Liver (tissue), 9 donors: ENCODE data around the gene METTL21C. TPM values are rescaled to one million over a fixed set of nuclear protein-coding genes. Genes with fewer than 3 reads are reported as not detected.

ENCODE experiments used
- DNase-seq: peaks from one replicate; pipeline ENCODE4 v3.0.0-alpha.2; 2017; ENCODE audit warnings: low spot score
- H3K27ac ChIP-seq, 2 donors: one replicate each; pipeline ENCODE4 v1.7.0; 2013; ENCODE audit warnings: inconsistent platforms in 2 of 2, low read length in 2 of 2, control low read depth in 1 of 2, low read depth in 1 of 2, mild to moderate bottlenecking in 1 of 2
- H3K27me3 ChIP-seq, 4 donors: one replicate each; pipeline versions ENCODE4 v1.6.1 to v1.7.0; 2013; ENCODE audit warnings: low read length in 3 of 4, inconsistent platforms in 1 of 4, mild to moderate bottlenecking in 1 of 4, moderate library complexity in 1 of 4; ENCODE audit not compliant: control insufficient read depth in 4 of 4, insufficient read depth in 4 of 4
- H3K36me3 ChIP-seq, 4 donors: one replicate each; pipeline versions ENCODE4 v1.6.1 to v1.7.0; 2013; ENCODE audit warnings: low read length in 3 of 4, mild to moderate bottlenecking in 3 of 4, low read depth in 1 of 4, moderate library complexity in 1 of 4; ENCODE audit not compliant: control insufficient read depth in 4 of 4, insufficient read depth in 3 of 4
- H3K4me1 ChIP-seq, 4 donors: one replicate each; pipeline versions ENCODE4 v1.6.1 to v1.7.0; 2013; ENCODE audit warnings: low read length in 3 of 4, mild to moderate bottlenecking in 3 of 4, moderate library complexity in 1 of 4; ENCODE audit not compliant: control insufficient read depth in 4 of 4, insufficient read depth in 4 of 4
- H3K4me3 ChIP-seq, 3 donors: one replicate each; pipeline versions ENCODE4 v1.6.1 to v1.7.0; 2013; ENCODE audit warnings: low read length in 3 of 3, control low read depth in 1 of 3, low read depth in 1 of 3, mild to moderate bottlenecking in 1 of 3
- H3K9ac ChIP-seq, 2 donors: one replicate each; pipeline ENCODE4 v1.7.0; 2013; ENCODE audit warnings: low read length in 2 of 2, mild to moderate bottlenecking in 2 of 2, moderate library complexity in 2 of 2, control low read depth in 1 of 2, low read depth in 1 of 2
- H3K9me3 ChIP-seq, 4 donors: one replicate each; pipeline versions ENCODE4 v1.6.1 to v1.7.0; 2013; ENCODE audit warnings: low read length in 3 of 4; ENCODE audit not compliant: control insufficient read depth in 4 of 4
- EGR1 ChIP-seq, 2 donors: IDR thresholded peaks; 2 replicates each; pipeline ENCODE4 v1.6.1; 2016 to 2018; ENCODE audit warnings: antibody characterized with exemption in 2 of 2, low read depth in 2 of 2
- FOXA1 ChIP-seq: IDR thresholded peaks from 2 replicates; pipeline ENCODE4 v1.6.1; 2016; ENCODE audit warnings: antibody characterized with exemption
- GABPA ChIP-seq, 2 donors: IDR thresholded peaks in 1 of 2; conservative IDR thresholded peaks in 1 of 2; 2 replicates each; pipeline ENCODE4 v1.6.1; 2016; ENCODE audit warnings: antibody characterized with exemption in 2 of 2, mild to moderate bottlenecking in 1 of 2, moderate library complexity in 1 of 2
- HNF4A ChIP-seq, 2 donors: conservative IDR thresholded peaks; 2 replicates each; pipeline ENCODE4 v1.6.1; 2016; ENCODE audit warnings: antibody characterized with exemption in 2 of 2, mild to moderate bottlenecking in 2 of 2
- HNF4G ChIP-seq: IDR thresholded peaks from 2 replicates; pipeline ENCODE4 v1.6.1; 2016; ENCODE audit warnings: antibody characterized with exemption
- RAD21 ChIP-seq, 2 donors: IDR thresholded peaks; 2 replicates each; pipeline ENCODE4 v1.6.1; 2016; ENCODE audit warnings: antibody characterized with exemption in 2 of 2, mild to moderate bottlenecking in 2 of 2
- RXRA ChIP-seq, 2 donors: IDR thresholded peaks; 2 replicates each; pipeline ENCODE4 v1.6.1; 2017 to 2018; ENCODE audit warnings: antibody characterized with exemption in 2 of 2, mild to moderate bottlenecking in 1 of 2
- SP1 ChIP-seq: IDR thresholded peaks from 2 replicates; pipeline ENCODE4 v1.6.1; 2018; ENCODE audit warnings: antibody characterized with exemption, mild to moderate bottlenecking
- WGBS: extraction: QIAGEN DNeasy Blood & Tissue Kit; methylation state at CpG from one replicate; pipeline ENCODE4 v1.1.7; 2013; 5-methylcytosine and 5-hydroxymethylcytosine counted together
- polyA plus RNA-seq, 2 donors: library from polyadenylated mRNA; stranded (reverse) in 1 of 2; unstranded in 1 of 2; fragments of 200-250 nt in 1 of 2; fragments of >200 nt in 1 of 2; fragmentation: Nextera tagmentation in 1 of 2; extraction: Ambion mirVana in 1 of 2; gene quantifications; one replicate each; pipeline versions ENCODE4 v1.2.1 to v1.2.3, GENCODE V29; 2013 to 2015
- total RNA-seq, 2 donors: library from RNA; depleted of rRNA; stranded (reverse); fragments of >200 nt; gene quantifications; one replicate each; pipeline ENCODE4 v1.2.3, GENCODE V29; 2014
- TF ChIP-seq, protein P1 (sequence below): fragments of 150-350 bp; IDR thresholded peaks from 2 replicates; pipeline ENCODE4 v1.5.1; 2017; ENCODE audit warnings: improper control_type of control experiment, low read depth, low read length; ENCODE audit not compliant: missing input control
- TF ChIP-seq, protein P2 (sequence below): IDR thresholded peaks from 2 replicates; pipeline ENCODE4 v1.6.1; 2016; ENCODE audit warnings: antibody characterized with exemption
- TF ChIP-seq, protein P3 (sequence below): IDR thresholded peaks from 2 replicates; pipeline ENCODE4 v1.6.1; 2016; ENCODE audit warnings: antibody characterized with exemption
- TF ChIP-seq, protein P4 (sequence below): IDR thresholded peaks from 2 replicates; pipeline ENCODE4 v1.6.1; 2016; ENCODE audit warnings: antibody characterized with exemption, mild to moderate bottlenecking
- donor health status: healthy.
- donor health status: healthy.
- donor health status: healthy.
- donor health status: healthy.
- donor health status: healthy.

METTL21C gene
- total and polyA plus RNA-seq, 4 donors, result 0.09 TPM; not detected in 3

DNA sequence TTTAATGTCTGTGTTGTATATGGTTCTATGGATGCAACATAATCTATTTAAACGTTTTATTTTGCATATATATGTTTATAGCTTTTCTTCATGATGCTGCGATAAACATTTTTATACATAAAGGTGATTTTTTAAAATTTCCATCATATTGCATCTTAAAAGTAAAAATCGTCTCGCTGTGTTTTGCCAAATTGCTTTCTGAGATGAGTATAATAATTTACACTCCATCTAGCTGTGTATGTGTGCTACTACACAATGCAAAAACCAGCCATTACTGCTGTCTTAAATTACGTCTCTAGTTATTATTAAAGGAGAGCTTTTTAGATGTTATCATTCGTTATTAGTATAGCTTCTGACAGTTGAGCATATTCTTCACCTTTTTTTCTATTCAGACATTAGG lies 37.2 kb downstream of the METTL21C start:
- WGBS, result 84% methylated on average over 6 of the region's 6 CpGs
- Histone ChIP-seq H3K27ac (no peak overlapping the region), H3K27me3 (no peaks in the 10 kb centered on the region), H3K36me3 (peaks cover 6 to 29% (median 27%) of the 10 kb centered on the region in 4 donors), H3K4me1 (no peaks in the 10 kb centered on the region), H3K9ac (no peak overlapping the region), H3K4me3 (no peak overlapping the region), H3K9me3 (peaks cover 0 to 5% (median under 1%) of the 10 kb centered on the region in 4 donors)
- DNase-seq, result no peak
- TF ChIP-seq, protein P1, sequence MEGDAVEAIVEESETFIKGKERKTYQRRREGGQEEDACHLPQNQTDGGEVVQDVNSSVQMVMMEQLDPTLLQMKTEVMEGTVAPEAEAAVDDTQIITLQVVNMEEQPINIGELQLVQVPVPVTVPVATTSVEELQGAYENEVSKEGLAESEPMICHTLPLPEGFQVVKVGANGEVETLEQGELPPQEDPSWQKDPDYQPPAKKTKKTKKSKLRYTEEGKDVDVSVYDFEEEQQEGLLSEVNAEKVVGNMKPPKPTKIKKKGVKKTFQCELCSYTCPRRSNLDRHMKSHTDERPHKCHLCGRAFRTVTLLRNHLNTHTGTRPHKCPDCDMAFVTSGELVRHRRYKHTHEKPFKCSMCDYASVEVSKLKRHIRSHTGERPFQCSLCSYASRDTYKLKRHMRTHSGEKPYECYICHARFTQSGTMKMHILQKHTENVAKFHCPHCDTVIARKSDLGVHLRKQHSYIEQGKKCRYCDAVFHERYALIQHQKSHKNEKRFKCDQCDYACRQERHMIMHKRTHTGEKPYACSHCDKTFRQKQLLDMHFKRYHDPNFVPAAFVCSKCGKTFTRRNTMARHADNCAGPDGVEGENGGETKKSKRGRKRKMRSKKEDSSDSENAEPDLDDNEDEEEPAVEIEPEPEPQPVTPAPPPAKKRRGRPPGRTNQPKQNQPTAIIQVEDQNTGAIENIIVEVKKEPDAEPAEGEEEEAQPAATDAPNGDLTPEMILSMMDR, result peak; percentile 30
- TF ChIP-seq SP1, result no peak
- TF ChIP-seq RAD21 (IDR thresholded peaks at IDR 0.05), result peak in 1 of 2 donors; percentile 27
- no peak for TF ChIP-seq HNF4G
- TF ChIP-seq, protein P2, sequence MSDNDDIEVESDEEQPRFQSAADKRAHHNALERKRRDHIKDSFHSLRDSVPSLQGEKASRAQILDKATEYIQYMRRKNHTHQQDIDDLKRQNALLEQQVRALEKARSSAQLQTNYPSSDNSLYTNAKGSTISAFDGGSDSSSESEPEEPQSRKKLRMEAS, result no peak

DNA sequence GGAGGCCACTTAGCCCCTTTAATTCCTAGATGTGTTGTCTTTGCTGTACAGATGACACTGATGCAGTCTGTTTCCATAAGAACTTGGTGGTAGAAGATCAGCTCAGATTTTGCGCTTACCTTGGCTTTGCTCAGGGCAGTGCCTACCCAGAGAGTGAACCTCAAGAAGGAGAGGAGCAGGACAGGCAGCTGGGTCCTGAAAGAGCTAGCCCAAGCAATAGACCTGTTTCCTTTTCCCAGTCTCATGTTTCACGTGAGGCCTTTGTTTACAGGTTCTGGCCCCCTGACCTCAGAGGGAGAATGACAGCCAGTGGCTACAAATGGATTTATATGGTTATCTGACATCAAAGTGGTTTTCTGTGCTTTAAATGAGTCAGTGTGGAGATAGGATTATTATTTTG lies 40.1 kb downstream of the METTL21C start:
- H3K4me3 ChIP-seq, result no peak overlapping the region
- no peak overlapping the region for H3K9ac ChIP-seq
- H3K27me3 ChIP-seq, result no peaks in the 10 kb centered on the region
- DNase-seq, result no peak
- peaks cover 0 to 5% (median under 1%) of the 10 kb centered on the region in 4 donors for H3K9me3 ChIP-seq
- no peak overlapping the region for H3K27ac ChIP-seq
- TF ChIP-seq GABPA (IDR thresholded peaks at IDR 0.05 in 1 of 2, conservative IDR thresholded peaks at IDR 0.05 in 1 of 2) (no peak), EGR1 (IDR thresholded peaks at IDR 0.05; ENCODE audit: low read depth in 2 of 2) (no peak), HNF4A (conservative IDR thresholded peaks at IDR 0.05) (no peak)
- TF ChIP-seq, protein P1, result no peak
- whole genome bisulfite sequencing, result 65% methylated on average over 2 of the region's 2 CpGs
- no peaks in the 10 kb centered on the region for H3K4me1 ChIP-seq
- H3K36me3 ChIP-seq, result peaks cover 9 to 42% (median 29%) of the 10 kb centered on the region in 4 donors

DNA sequence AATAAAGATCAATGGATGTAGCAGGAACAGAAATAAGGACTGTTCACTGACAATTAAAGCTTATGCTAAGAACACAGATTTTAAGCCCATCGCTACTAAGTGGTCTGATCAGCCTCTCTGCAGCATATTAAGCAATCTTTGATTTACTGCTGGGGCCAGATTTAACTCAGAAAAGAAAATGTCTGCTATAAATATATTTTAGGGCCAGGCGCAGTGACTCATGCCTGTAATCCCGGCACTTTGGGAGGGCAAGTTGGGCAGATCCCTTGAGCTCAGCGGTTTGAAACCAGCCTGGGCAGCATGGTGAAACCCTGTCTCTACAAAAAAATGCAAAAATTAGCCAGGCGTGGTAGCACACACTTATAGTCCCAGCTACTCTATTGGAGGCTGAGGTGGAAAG lies 43.0 kb downstream of the METTL21C start:
- Histone ChIP-seq H3K36me3 (peaks cover 6 to 53% (median 39%) of the 10 kb centered on the region in 4 donors), H3K4me3 (no peak overlapping the region), H3K4me1 (no peaks in the 10 kb centered on the region), H3K9me3 (no peaks in the 10 kb centered on the region), H3K27ac (no peak overlapping the region), H3K9ac (no peak overlapping the region), H3K27me3 (no peaks in the 10 kb centered on the region)
- 95% methylated on average over 5 of the region's 5 CpGs for WGBS
- DNase-seq, result no peak
- TF ChIP-seq HNF4G (no peak), HNF4A (conservative IDR thresholded peaks at IDR 0.05) (no peak), EGR1 (IDR thresholded peaks at IDR 0.05; ENCODE audit: low read depth in 2 of 2) (no peak), FOXA1 (no peak), RXRA (IDR thresholded peaks at IDR 0.05) (no peak), GABPA (IDR thresholded peaks at IDR 0.05 in 1 of 2, conservative IDR thresholded peaks at IDR 0.05 in 1 of 2) (no peak), RAD21 (IDR thresholded peaks at IDR 0.05) (no peak)
- TF ChIP-seq, protein P3, sequence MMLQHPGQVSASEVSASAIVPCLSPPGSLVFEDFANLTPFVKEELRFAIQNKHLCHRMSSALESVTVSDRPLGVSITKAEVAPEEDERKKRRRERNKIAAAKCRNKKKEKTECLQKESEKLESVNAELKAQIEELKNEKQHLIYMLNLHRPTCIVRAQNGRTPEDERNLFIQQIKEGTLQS, result no peak
- TF ChIP-seq, protein P4, sequence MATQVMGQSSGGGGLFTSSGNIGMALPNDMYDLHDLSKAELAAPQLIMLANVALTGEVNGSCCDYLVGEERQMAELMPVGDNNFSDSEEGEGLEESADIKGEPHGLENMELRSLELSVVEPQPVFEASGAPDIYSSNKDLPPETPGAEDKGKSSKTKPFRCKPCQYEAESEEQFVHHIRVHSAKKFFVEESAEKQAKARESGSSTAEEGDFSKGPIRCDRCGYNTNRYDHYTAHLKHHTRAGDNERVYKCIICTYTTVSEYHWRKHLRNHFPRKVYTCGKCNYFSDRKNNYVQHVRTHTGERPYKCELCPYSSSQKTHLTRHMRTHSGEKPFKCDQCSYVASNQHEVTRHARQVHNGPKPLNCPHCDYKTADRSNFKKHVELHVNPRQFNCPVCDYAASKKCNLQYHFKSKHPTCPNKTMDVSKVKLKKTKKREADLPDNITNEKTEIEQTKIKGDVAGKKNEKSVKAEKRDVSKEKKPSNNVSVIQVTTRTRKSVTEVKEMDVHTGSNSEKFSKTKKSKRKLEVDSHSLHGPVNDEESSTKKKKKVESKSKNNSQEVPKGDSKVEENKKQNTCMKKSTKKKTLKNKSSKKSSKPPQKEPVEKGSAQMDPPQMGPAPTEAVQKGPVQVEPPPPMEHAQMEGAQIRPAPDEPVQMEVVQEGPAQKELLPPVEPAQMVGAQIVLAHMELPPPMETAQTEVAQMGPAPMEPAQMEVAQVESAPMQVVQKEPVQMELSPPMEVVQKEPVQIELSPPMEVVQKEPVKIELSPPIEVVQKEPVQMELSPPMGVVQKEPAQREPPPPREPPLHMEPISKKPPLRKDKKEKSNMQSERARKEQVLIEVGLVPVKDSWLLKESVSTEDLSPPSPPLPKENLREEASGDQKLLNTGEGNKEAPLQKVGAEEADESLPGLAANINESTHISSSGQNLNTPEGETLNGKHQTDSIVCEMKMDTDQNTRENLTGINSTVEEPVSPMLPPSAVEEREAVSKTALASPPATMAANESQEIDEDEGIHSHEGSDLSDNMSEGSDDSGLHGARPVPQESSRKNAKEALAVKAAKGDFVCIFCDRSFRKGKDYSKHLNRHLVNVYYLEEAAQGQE, result no peak
